PFSK-1 (cell line): ENCODE data around the gene SHF.

Experiments used
- FOXP2 ChIP-seq: optimal IDR thresholded peaks from 2 replicates; pipeline ENCODE3; 2011; ENCODE audit warnings: borderline replicate concordance, control low read depth, inconsistent platforms; ENCODE audit not compliant: insufficient read depth; ENCODE audit errors: extremely low read length, extremely low read depth
- POLR2AphosphoS5 ChIP-seq: IDR thresholded peaks from 2 replicates; pipeline ENCODE4 v1.6.1; 2012; ENCODE audit warnings: low read depth, mild to moderate bottlenecking, control low read depth, low read length, moderate library complexity
- SIN3A ChIP-seq: IDR thresholded peaks from 2 replicates; pipeline ENCODE4 v1.6.1; 2012; ENCODE audit warnings: mild to moderate bottlenecking, low read length, moderate library complexity, borderline replicate concordance; ENCODE audit not compliant: insufficient read depth
- TAF1 ChIP-seq: IDR thresholded peaks from 2 replicates; pipeline ENCODE4 v1.6.1; 2012; ENCODE audit warnings: low read length, control low read depth, borderline replicate concordance; ENCODE audit not compliant: insufficient read depth
- TF ChIP-seq, protein P1 (sequence below), 2 experiments: IDR thresholded peaks; 2 replicates each; pipeline versions ENCODE4 v1.6.1 to v1.8.0; 2011 to 2012; ENCODE audit warnings: low read depth in 2 of 2, low read length in 2 of 2, control low read depth in 1 of 2, inconsistent platforms in 1 of 2, mild to moderate bottlenecking in 1 of 2, moderate library complexity in 1 of 2; ENCODE audit not compliant: insufficient read depth in 1 of 2

SHF gene

DNA sequence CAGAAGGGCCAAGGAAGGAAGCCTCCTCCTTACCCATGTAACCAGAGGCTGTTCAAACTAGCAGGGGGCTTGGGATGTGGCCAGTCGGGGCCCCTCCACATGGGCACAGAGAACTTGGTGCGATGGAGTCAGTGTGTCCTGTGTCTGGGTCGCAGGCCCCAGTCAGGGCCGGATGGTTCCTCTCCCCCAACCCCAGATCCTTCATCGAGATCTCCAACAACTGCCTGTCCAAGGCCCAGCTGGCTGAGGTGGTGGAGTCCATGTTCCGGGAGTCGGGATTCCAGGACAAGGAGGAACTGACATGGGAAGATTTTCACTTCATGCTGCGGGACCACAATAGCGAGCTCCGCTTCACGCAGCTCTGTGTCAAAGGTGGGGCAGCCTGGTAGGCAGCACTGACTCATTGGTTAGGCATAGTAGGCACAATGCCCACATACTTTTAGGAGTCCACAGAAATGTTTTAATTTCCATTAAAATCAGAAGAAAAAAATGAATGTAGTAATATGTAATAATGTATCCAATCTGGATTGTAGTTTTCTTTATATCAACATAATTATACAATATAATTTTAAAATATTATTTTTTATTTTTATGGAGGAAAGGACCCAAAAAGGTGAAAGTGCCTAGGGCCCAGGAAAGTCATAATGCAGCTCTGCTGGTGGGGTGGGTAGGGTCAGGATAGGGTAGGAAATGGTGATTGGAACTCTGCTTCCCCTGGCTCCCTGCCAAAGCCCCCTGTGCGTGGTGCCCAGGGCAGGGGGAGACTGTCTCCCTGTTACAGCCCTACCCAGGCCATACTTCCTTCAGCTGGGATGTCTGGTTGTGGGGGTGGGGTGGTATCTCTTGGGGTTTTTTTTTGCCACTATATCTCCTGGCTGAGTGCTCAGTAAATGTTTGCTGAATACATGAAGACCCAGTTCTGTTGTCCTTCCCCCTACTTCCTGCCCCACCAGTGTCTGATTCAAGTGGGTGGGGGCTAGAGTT lies 39.4 kb downstream of the SHF start:
- no peak for TF ChIP-seq TAF1
- TF ChIP-seq SIN3A = no peak
- TF ChIP-seq FOXP2 = no peak
- TF ChIP-seq, protein P1, sequence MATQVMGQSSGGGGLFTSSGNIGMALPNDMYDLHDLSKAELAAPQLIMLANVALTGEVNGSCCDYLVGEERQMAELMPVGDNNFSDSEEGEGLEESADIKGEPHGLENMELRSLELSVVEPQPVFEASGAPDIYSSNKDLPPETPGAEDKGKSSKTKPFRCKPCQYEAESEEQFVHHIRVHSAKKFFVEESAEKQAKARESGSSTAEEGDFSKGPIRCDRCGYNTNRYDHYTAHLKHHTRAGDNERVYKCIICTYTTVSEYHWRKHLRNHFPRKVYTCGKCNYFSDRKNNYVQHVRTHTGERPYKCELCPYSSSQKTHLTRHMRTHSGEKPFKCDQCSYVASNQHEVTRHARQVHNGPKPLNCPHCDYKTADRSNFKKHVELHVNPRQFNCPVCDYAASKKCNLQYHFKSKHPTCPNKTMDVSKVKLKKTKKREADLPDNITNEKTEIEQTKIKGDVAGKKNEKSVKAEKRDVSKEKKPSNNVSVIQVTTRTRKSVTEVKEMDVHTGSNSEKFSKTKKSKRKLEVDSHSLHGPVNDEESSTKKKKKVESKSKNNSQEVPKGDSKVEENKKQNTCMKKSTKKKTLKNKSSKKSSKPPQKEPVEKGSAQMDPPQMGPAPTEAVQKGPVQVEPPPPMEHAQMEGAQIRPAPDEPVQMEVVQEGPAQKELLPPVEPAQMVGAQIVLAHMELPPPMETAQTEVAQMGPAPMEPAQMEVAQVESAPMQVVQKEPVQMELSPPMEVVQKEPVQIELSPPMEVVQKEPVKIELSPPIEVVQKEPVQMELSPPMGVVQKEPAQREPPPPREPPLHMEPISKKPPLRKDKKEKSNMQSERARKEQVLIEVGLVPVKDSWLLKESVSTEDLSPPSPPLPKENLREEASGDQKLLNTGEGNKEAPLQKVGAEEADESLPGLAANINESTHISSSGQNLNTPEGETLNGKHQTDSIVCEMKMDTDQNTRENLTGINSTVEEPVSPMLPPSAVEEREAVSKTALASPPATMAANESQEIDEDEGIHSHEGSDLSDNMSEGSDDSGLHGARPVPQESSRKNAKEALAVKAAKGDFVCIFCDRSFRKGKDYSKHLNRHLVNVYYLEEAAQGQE (IDR thresholded peaks at IDR 0.05; ENCODE audit: insufficient read depth in 1 of 2, low read depth in 2 of 2, low read length in 2 of 2) = no peak
- TF ChIP-seq POLR2AphosphoS5 = no peak

DNA sequence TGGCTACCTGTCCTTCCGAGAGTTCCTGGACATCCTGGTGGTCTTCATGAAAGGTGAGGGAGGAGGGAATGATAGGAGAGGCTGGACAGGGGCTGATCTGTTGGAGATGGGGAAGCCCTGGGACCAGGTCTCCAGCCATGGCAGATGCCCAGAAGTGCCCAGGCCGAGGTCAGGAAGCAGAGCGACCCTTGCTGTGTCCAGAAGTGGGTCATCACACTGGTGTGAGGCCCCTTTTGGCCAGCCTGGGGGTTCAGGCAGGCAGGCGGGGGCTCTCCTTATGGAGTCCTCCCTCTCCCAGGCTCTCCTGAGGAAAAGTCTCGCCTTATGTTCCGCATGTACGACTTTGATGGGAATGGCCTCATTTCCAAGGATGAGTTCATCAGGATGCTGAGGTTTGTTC lies 40.2 kb downstream of the SHF start:
- no peak for TF ChIP-seq POLR2AphosphoS5
- TF ChIP-seq FOXP2 = no peak

DNA sequence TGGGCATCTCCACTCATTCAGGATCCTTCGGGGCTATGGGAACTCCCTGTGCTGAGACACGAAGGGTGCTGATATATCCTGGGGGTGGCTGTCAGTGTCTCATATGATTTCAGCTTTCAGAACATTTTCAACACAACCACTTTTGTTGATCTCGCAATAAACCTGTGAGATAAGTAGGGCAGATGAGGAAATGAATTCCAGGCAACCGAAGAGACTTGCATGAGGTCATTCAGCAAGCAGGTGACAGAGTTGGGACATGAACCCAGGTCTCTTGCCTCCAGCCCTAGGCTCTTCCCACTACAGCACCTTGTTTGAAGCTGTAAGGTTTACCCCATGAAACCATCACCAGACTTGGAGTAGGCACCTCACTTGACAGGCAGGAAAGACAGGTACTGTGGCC lies 41.4 kb downstream of the SHF start:
- no peak for TF ChIP-seq FOXP2

DNA sequence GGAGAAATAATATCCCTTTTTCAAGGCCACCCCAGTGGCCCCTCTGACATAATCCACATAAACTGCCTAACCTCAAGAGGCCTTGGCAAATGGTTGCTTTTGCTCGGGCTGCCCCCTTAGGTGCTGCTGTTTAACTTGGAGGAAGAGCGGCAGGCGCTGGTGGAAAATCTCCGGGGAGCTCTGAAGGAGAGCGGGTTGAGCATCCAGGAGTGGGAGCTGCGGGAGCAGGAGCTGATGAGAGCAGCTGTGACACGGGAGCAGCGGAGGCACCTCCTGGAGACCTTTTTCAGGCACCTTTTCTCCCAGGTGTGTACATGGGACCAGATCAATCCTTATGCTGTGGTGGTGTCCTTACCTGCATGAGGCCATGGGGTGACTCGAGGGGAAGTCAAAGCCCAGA lies 43.0 kb downstream of the SHF start:
- TF ChIP-seq TAF1 (no peak), FOXP2 (no peak), SIN3A (no peak), POLR2AphosphoS5 (no peak)
- TF ChIP-seq, protein P1 (IDR thresholded peaks at IDR 0.05; ENCODE audit: insufficient read depth in 1 of 2, low read depth in 2 of 2, low read length in 2 of 2) = no peak

DNA sequence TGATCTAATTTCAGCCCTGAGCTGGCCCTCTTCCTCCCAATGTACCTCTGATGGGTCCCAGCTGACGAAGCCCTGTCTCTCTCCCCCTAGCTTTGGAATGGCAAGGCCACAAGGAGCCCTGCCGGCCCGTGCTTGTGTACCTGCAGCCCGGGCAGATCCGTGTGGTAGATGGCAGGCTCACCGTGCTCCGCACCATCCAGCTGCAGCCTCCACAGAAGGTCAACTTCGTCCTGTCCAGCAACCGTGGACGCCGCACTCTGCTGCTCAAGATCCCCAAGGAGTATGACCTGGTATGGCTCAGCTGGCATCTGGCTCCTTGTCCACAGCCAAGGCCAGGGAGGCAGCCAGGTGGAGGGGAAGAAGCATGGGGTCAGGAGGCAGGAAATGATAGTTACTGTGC lies 43.8 kb downstream of the SHF start:
- TF ChIP-seq SIN3A (no peak), POLR2AphosphoS5 (no peak), FOXP2 (no peak), TAF1 (no peak)
- TF ChIP-seq, protein P1 (IDR thresholded peaks at IDR 0.05; ENCODE audit: insufficient read depth in 1 of 2, low read depth in 2 of 2, low read length in 2 of 2) = no peak

DNA sequence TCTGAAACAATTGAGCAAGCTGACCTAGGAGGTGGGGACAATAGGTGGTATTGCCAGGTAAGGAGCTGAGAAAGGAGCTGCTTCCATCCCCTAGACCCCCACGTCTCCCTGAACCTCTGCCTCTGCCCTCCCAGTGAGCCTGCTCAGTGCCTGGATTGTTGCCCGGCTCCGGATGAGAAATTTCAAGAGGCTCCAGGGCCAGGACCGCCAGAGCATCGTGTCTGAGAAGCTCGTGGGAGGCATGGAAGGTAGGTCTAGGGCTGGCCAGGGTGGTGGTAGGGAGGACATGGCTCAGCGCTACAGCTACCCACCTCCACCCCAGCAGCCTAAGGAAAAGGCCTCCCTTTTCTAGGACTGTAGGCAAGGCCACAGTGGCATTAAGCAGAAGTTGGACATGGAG lies 44.7 kb downstream of the SHF start:
- no peak for TF ChIP-seq TAF1
- TF ChIP-seq FOXP2 = no peak
- TF ChIP-seq, protein P1 (IDR thresholded peaks at IDR 0.05; ENCODE audit: insufficient read depth in 1 of 2, low read depth in 2 of 2, low read length in 2 of 2) = no peak
- TF ChIP-seq SIN3A = no peak
- no peak for TF ChIP-seq POLR2AphosphoS5
